SK-N-SH (cell line): Measurements from ENCODE around the gene TIMELESS. TPM values are rescaled to one million over a fixed set of nuclear protein-coding genes. Genes with fewer than 3 reads are reported as not detected.
"Not testable (repeated sequence)": the region's sequence is repeated elsewhere in the genome, so short reads cannot be mapped to it uniquely, and the experiment has no call there.

Experiments
- CTCF ChIA-PET: fragments of 300-600, 350-600 bp; formaldehyde crosslinking; extraction: SDS; loops from one replicate; lab custom pipeline; 2021; lab: Yijun Ruan, JAX
- POLR2A ChIA-PET: fragments of 350-600 bp; sonication (Branson Sonifier 250); formaldehyde crosslinking; extraction: SDS; loops from one replicate; lab custom pipeline; 2020; ENCODE audit warnings: antibody characterized with exemption, inconsistent platforms; lab: Yijun Ruan, JAX
- DNase-seq: peaks from one replicate; pipeline ENCODE4 v3.0.0; 2012
- H2AFZ ChIP-seq: fragments of 200-600 bp; sonication (generic); 2 replicates; pipeline ENCODE4 v1.8.1; 2016; ENCODE audit warnings: antibody characterized with exemption, mild to moderate bottlenecking, low read depth
- H3F3A ChIP-seq: fragments of 200-600 bp; sonication (generic); replicated peaks from 2 replicates; pipeline ENCODE3; 2016; ENCODE audit warnings: antibody characterized with exemption, mild to moderate bottlenecking; ENCODE audit not compliant: insufficient read depth
- H3K27ac ChIP-seq, 2 experiments: fragments of 200-500 bp in 1 of 2; fragments of 200-600 bp in 1 of 2; sonication (Bioruptor generic) in 1 of 2; sonication (generic), shearing (Covaris generic) in 1 of 2; 2 replicates each; pipeline versions ENCODE4 v1.5.1 to v1.6.1; 2014 to 2016; ENCODE audit warnings: low read depth in 2 of 2, inconsistent platforms in 1 of 2, low read length in 1 of 2, mild to moderate bottlenecking in 1 of 2, mixed read lengths in 1 of 2
- H3K27me3 ChIP-seq: fragments of 200-600 bp; sonication (generic), shearing (Covaris generic); 2 replicates; pipeline ENCODE4 v1.6.1; 2016; ENCODE audit warnings: mixed run types; ENCODE audit not compliant: insufficient read depth
- H3K36me3 ChIP-seq, 2 experiments: fragments of 200-500 bp in 1 of 2; fragments of 200-600 bp in 1 of 2; sonication (Bioruptor generic) in 1 of 2; sonication (generic) in 1 of 2; replicated peaks in 1 of 2; 2 replicates each; pipeline versions ENCODE3 to v1.5.1; 2014 to 2016; ENCODE audit warnings: low read length in 1 of 2, mild to moderate bottlenecking in 1 of 2; ENCODE audit not compliant: insufficient read depth in 2 of 2, control insufficient read depth in 1 of 2
- H3K4me1 ChIP-seq, 2 experiments: fragments of 200-500 bp in 1 of 2; fragments of 200-600 bp in 1 of 2; sonication (Bioruptor generic) in 1 of 2; sonication (generic), shearing (Covaris generic) in 1 of 2; 2 replicates each; pipeline versions ENCODE4 v1.5.1 to v1.6.1; 2014 to 2016; ENCODE audit warnings: low read depth in 1 of 2, low read length in 1 of 2, mixed run types in 1 of 2; ENCODE audit not compliant: insufficient read depth in 2 of 2, control insufficient read depth in 1 of 2
- H3K4me2 ChIP-seq: fragments of 200-600 bp; sonication (generic), shearing (Covaris generic); 2 replicates; pipeline ENCODE4 v1.6.1; 2017; ENCODE audit warnings: mixed run types
- H3K4me3 ChIP-seq, 2 experiments: fragments of 200-500 bp in 1 of 2; fragments of 200-600 bp in 1 of 2; sonication (Bioruptor generic) in 1 of 2; sonication (generic), shearing (Covaris generic) in 1 of 2; 2 replicates each; pipeline versions ENCODE4 v1.5.1 to v1.8.1; 2014 to 2016; ENCODE audit warnings: low read depth in 2 of 2, inconsistent platforms in 1 of 2, low read length in 1 of 2, mild to moderate bottlenecking in 1 of 2, mixed read lengths in 1 of 2, moderate library complexity in 1 of 2
- H3K79me2 ChIP-seq: fragments of 200-600 bp; sonication (generic); 2 replicates; pipeline ENCODE4 v1.8.1; 2017; ENCODE audit warnings: mild to moderate bottlenecking; ENCODE audit not compliant: insufficient read depth
- H3K9ac ChIP-seq: fragments of 200-600 bp; sonication (generic); 2 replicates; pipeline ENCODE4 v1.6.1; 2017; ENCODE audit warnings: mixed run types
- H3K9me2 ChIP-seq: fragments of 200-600 bp; sonication (generic); 2 replicates; pipeline ENCODE4 v1.6.1; 2017; ENCODE audit warnings: mixed run types
- H3K9me3 ChIP-seq: fragments of 200-600 bp; sonication (generic); 2 replicates; pipeline ENCODE4 v1.6.1; 2017; ENCODE audit warnings: mixed run types, mild to moderate bottlenecking, moderate library complexity
- H4K20me1 ChIP-seq: fragments of 200-600 bp; sonication (generic); 2 replicates; pipeline ENCODE4 v1.6.1; 2017; ENCODE audit warnings: mild to moderate bottlenecking, mixed run types; ENCODE audit not compliant: insufficient read depth
- CTCF ChIP-seq: fragments of 200-600 bp; sonication (generic); IDR thresholded peaks from 2 replicates; pipeline ENCODE4 v1.6.1; 2017; ENCODE audit warnings: antibody characterized with exemption, mild to moderate bottlenecking, moderate library complexity
- ELF1 ChIP-seq: IDR thresholded peaks from 2 replicates; pipeline ENCODE4 v1.4.0; 2012
- GABPA ChIP-seq: IDR thresholded peaks from 2 replicates; pipeline ENCODE4 v1.4.0; 2012; ENCODE audit warnings: low read depth, mild to moderate bottlenecking
- MEF2A ChIP-seq: IDR thresholded peaks from 2 replicates; pipeline ENCODE4 v1.4.0; 2012; ENCODE audit warnings: low read depth, borderline replicate concordance
- NFIC ChIP-seq: IDR thresholded peaks from 2 replicates; pipeline ENCODE4 v1.4.0; 2012; ENCODE audit warnings: borderline replicate concordance
- NRF1 ChIP-seq: IDR thresholded peaks from 2 replicates; pipeline ENCODE4 v1.6.1; 2012; ENCODE audit warnings: low read depth, mild to moderate bottlenecking, low read length
- PBX3 ChIP-seq: IDR thresholded peaks from 2 replicates; pipeline ENCODE4; 2012
- SMC3 ChIP-seq: IDR thresholded peaks from 2 replicates; pipeline ENCODE4 v1.6.1; 2012; ENCODE audit warnings: low read depth, low read length, improper control_type of control experiment
- TCF12 ChIP-seq: IDR thresholded peaks from 2 replicates; pipeline ENCODE4 v1.4.0; 2012
- WGBS: methylation state at CpG from one replicate; pipeline ENCODE4 v1.1.6; 2017; ENCODE audit warnings: low lambda C conversion rate; 5-methylcytosine and 5-hydroxymethylcytosine counted together
- polyA plus RNA-seq, 3 experiments: library from polyadenylated mRNA; depleted of rRNA; stranded (reverse); fragments of >200 nt; gene quantifications; 2 replicates each; pipeline ENCODE4 v1.2.3, GENCODE V29; 2012

Gene TIMELESS
- polyA plus RNA-seq, 1 of the 3 experiments (the other 2 are of a cell fraction) = 5.4 TPM

GRCh38 chr12:56410768-56411167 is 38.5 kb downstream of the TIMELESS start (continued):
- TF ChIP-seq CTCF = no peak
- no peak for TF ChIP-seq GABPA
- TF ChIP-seq ELF1 = no peak
- TF ChIP-seq NRF1 = no peak

GRCh38 chr12:56408799-56409417 is 40.3 kb downstream of the TIMELESS start:
- no peak overlapping the region for H3K27ac ChIP-seq
- no peak for TF ChIP-seq GABPA
- TF ChIP-seq NFIC = no peak
- no peak for TF ChIP-seq MEF2A
- no peak for TF ChIP-seq PBX3
- no peak for TF ChIP-seq SMC3
- TF ChIP-seq TCF12 = no peak
- no peaks in the 10 kb centered on the region for H3K9me2 ChIP-seq
- no peaks in the 10 kb centered on the region for H3K27me3 ChIP-seq
- H3K4me2 ChIP-seq = no peak overlapping the region
- H3K9ac ChIP-seq = no peak overlapping the region
- H3K9me3 ChIP-seq = no peaks in the 10 kb centered on the region
- no peaks in the 10 kb centered on the region for H4K20me1 ChIP-seq
- no peak for DNase-seq
- no peak overlapping the region for H3K4me3 ChIP-seq
- ChIA-PET POLR2A (no interaction called here), CTCF (no interaction called here)
- H3K36me3 ChIP-seq = peaks cover 0 to 2% of the 10 kb centered on the region in 2 experiments
- H3K4me1 ChIP-seq = no peaks in the 10 kb centered on the region; a peak in 1 of 4 replicates
- 81% methylated on average over 5 of the region's 5 CpGs for WGBS
- no peak overlapping the region for H2AFZ ChIP-seq
- H3K79me2 ChIP-seq = no peaks in the 10 kb centered on the region
- no peaks in the 10 kb centered on the region for H3F3A ChIP-seq

GRCh38 chr12:56404227-56404626 is 45.0 kb downstream of the TIMELESS start:
- H3K4me2 ChIP-seq, H3K9me3 ChIP-seq, POLR2A ChIA-PET, H3K9ac ChIP-seq, H3K4me3 ChIP-seq, H3K4me1 ChIP-seq, H3K36me3 ChIP-seq, DNase-seq, H2AFZ ChIP-seq, H3F3A ChIP-seq, H4K20me1 ChIP-seq, H3K27ac ChIP-seq, CTCF ChIA-PET, H3K79me2 ChIP-seq, H3K27me3 ChIP-seq, H3K9me2 ChIP-seq: not testable (repeated sequence)
- 53% methylated on average over 3 of the region's 3 CpGs for WGBS

- H3F3A ChIP-seq, CTCF ChIA-PET, H3K9me2 ChIP-seq, H4K20me1 ChIP-seq, H3K79me2 ChIP-seq, H3K4me3 ChIP-seq, H3K27me3 ChIP-seq, DNase-seq, H3K4me2 ChIP-seq, H3K27ac ChIP-seq, POLR2A ChIA-PET, H3K4me1 ChIP-seq, H3K9me3 ChIP-seq, H3K9ac ChIP-seq, H3K36me3 ChIP-seq, H2AFZ ChIP-seq: not testable (repeated sequence)
Measured at GRCh38 chr12:56401612-56402011, 47.6 kb downstream of the TIMELESS start.

GRCh38 chr12:56401125-56401524 is 48.1 kb downstream of the TIMELESS start:
- H3K27ac ChIP-seq, H3K79me2 ChIP-seq, DNase-seq, H3K4me1 ChIP-seq, H3K4me3 ChIP-seq, H3K9me2 ChIP-seq, H3K36me3 ChIP-seq, POLR2A ChIA-PET, CTCF ChIA-PET, H4K20me1 ChIP-seq, H3K9me3 ChIP-seq, H3K9ac ChIP-seq, H3F3A ChIP-seq, H3K27me3 ChIP-seq, H3K4me2 ChIP-seq, H2AFZ ChIP-seq: not testable (repeated sequence)
- WGBS = 10% methylated on average over 2 of the region's 3 CpGs

GRCh38 chr12:56399466-56399865 is 49.8 kb downstream of the TIMELESS start:
- H2AFZ ChIP-seq, H4K20me1 ChIP-seq, H3K4me2 ChIP-seq, H3K9ac ChIP-seq, H3K9me3 ChIP-seq, H3K4me1 ChIP-seq, H3F3A ChIP-seq, H3K27ac ChIP-seq, CTCF ChIA-PET, H3K79me2 ChIP-seq, H3K4me3 ChIP-seq, H3K9me2 ChIP-seq, DNase-seq, H3K27me3 ChIP-seq, POLR2A ChIA-PET, H3K36me3 ChIP-seq: not testable (repeated sequence)
- 14% methylated on average over 3 of the region's 3 CpGs for WGBS
